LNCaP clone FGC (cell line): ENCODE measurements around the gene EXOC6B.

Experiments used
- DNase-seq: peaks from one replicate; pipeline ENCODE4 v3.0.0-alpha.2; 2011; ENCODE audit warnings: low read depth
- H3K4me3 ChIP-seq: 2 replicates; pipeline ENCODE4 v1.5.1; 2011; ENCODE audit warnings: mild to moderate bottlenecking, low read depth, low read length, control low read depth
- TF ChIP-seq, protein P1 (sequence below): IDR thresholded peaks from 2 replicates; pipeline ENCODE4 v1.5.1; 2012; ENCODE audit warnings: mild to moderate bottlenecking; ENCODE audit not compliant: control insufficient read depth, insufficient read depth; ENCODE audit errors: extremely low read depth

EXOC6B gene

DNA sequence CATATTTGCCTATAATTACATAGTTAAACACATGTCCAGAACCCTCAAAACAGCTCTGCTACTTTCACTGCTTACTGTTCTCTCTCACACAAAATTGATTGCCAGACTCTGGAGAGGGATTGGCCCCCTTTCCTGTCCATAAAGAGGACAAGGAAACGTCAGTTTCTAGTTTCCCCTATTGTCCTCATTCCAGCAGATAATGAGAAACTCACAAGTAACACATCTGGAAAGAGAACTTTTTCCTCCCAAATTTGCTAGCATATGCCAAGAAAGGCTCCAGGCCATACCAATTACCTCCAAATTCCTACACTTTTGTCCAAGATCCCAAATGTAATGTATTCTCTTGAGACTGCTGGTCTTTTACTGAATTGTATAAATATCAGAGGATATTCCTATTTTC, 200.5 kb downstream of the EXOC6B start:
- no peak overlapping the region for H3K4me3 ChIP-seq
- no peak for DNase-seq
- TF ChIP-seq, protein P1, sequence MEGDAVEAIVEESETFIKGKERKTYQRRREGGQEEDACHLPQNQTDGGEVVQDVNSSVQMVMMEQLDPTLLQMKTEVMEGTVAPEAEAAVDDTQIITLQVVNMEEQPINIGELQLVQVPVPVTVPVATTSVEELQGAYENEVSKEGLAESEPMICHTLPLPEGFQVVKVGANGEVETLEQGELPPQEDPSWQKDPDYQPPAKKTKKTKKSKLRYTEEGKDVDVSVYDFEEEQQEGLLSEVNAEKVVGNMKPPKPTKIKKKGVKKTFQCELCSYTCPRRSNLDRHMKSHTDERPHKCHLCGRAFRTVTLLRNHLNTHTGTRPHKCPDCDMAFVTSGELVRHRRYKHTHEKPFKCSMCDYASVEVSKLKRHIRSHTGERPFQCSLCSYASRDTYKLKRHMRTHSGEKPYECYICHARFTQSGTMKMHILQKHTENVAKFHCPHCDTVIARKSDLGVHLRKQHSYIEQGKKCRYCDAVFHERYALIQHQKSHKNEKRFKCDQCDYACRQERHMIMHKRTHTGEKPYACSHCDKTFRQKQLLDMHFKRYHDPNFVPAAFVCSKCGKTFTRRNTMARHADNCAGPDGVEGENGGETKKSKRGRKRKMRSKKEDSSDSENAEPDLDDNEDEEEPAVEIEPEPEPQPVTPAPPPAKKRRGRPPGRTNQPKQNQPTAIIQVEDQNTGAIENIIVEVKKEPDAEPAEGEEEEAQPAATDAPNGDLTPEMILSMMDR = no peak

DNA sequence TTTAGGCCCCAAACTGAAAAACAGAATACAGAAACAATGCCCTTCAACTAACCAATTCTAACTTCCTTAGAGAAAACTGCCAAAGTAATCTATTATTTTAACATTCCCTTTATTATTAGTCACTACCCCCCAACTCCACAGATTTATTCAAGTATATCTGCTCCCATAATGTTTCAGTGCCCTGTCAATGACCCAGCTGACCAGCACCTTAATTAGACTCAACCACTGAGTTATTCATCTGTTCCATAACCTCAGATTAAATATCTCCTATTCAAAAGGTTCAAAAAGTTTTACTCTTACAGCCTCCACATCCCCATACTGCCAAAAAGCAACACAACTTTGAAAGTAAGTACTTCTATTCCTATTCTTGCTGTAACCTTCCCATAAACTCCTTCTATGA, 202.4 kb downstream of the EXOC6B start:
- DNase-seq = no peak
- TF ChIP-seq, protein P1 = no peak
- no peak overlapping the region for H3K4me3 ChIP-seq

DNA sequence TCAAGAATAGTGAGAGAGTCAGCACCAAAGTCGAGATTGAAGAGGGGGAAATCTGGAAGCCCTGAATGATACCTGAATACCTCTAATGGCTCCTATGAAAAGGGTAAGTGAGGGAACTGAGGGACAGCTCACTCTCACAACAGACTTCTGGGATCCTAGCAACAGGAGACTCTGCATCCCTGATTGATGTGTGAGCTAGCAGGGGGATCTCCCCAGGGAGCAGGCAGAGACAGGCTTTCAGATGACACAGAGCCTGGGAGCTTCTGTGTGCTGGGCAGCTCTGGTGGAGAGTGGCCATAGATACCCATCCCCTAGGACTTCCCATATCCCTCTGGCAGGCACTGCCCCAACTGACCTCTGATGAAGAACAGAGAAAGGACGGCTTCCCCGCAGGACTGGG, 206.2 kb downstream of the EXOC6B start:
- no peak overlapping the region for H3K4me3 ChIP-seq
- DNase-seq = no peak
- TF ChIP-seq, protein P1 = no peak

DNA sequence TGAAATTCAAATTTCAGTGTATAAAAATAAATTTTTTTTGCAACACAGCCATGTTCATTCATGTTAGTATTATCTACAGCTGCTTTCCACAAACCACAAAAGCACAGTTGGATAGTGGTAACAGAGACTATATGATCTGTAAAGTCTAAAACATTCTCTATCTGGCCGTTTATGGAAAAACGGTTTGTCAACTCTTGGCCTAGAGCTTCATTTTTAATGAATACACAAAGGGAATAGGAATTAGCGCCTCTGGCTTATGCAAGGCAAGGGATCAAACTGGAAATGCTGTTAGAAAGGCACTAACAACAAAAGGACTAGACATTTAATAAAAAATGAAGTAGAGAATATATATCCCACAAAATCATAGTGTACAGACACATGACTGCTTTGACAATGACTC, 211.9 kb downstream of the EXOC6B start:
- H3K4me3 ChIP-seq = no peak overlapping the region
- TF ChIP-seq, protein P1 = no peak
- no peak for DNase-seq

DNA sequence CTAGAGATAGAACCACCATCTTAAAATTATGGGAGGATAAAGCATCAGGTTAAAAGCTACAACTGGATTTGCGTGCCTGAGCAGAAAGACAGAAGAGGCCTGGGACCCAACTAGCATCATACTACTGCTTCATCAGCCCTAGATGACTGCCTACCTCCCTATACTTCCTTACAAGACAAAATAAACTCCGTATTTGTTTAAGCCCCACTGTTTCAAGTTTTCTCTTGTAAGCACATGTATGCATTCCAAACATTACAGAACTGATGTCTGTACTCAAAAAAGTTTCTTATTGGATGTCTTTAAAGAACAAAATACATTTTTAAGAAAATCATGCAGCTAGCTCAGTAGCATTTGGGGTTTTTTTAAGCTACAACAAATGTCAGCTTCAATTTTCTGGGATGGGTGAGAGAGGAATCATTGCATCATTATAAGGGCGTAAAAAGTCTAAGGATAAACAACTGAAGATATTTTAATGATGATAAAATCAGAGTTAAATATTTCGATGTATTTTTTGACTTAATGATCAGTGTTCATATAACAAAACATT, 213.1 kb downstream of the EXOC6B start:
- H3K4me3 ChIP-seq = no peak overlapping the region
- TF ChIP-seq, protein P1 = no peak
- DNase-seq = no peak

DNA sequence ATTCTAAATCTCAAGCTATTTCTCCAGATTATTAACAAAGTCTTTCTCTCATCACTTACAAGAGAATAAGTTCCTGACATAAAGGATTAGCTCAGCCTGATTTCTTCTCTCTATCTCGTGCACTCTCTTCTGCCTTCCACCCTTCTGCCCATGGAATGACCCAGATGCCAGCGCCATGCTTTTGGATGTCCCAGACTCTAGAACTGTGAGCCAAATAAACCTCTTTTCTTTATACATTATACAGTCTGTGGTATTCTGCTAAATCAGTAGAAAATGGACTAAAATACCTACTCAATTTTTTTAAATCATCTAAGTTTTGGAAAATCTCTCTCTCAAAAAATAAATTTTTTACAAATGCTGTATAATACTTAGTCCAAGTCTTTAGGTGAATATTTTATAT, 218.6 kb downstream of the EXOC6B start:
- TF ChIP-seq, protein P1 = no peak
- DNase-seq = no peak
- no peak overlapping the region for H3K4me3 ChIP-seq

DNA sequence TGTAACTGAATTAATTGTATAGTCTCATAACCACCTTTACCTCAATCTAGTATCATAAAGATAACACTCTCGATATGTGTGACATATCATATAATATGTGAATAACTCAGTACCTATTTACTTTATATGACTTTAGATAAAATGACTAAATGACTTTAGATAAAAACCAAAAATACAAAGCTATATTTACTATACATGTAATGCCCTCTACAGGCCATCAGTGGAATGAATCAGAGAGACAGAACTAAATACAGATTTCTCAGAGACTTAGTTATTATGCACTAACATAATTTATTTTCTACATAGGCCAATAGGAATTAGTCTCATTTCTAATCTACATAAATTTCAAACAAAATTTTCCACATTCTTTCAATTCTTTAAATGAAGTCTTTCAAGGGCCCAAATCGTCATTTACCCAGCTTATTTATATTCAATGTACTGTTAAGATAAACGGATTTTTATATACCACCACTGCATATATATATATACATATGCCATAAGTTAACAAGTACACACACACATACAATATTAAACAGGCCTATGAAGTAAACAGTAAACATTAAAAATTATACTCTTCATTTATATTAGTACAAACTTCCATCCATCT, 219.9 kb downstream of the EXOC6B start:
- TF ChIP-seq, protein P1 = peak; percentile 41
- no peak overlapping the region for H3K4me3 ChIP-seq
- DNase-seq = no peak
